K562 (cell line): ENCODE measurements around the gene TOR1AIP2. TPM values are rescaled to one million over a fixed set of nuclear protein-coding genes. Genes with fewer than 3 reads are reported as not detected.

Source experiments
- ATAC-seq: fragments of 200-7000 bp; cut with Tn5 transposase; 3 replicates; pipeline ENCODE4 v1.9.1; 2020; ENCODE audit warnings: moderate library complexity
- BruUV-seq: library from RNA; stranded (reverse); fragments of 400-500 nt; replicated peaks from 2 replicates; lab custom pipeline; 2021; lab: Mats Ljungman, UMichigan
- CTCF ChIA-PET: fragments of 300-600 bp; formaldehyde crosslinking; extraction: SDS; loops from one replicate; lab custom pipeline; 2021; ENCODE audit warnings: low intra/inter-chr PET ratio; lab: Yijun Ruan, JAX
- POLR2A ChIA-PET: fragments of 300-600, 350-650 bp; sonication (Branson Sonifier 250); formaldehyde crosslinking; extraction: SDS; loops from one replicate; lab custom pipeline; 2021; ENCODE audit warnings: antibody characterized with exemption, inconsistent platforms; lab: Yijun Ruan, JAX
- DNase-seq, 4 experiments: peaks; one replicate each; pipeline versions ENCODE4 v3.0.0 to v3.0.0-alpha.2; 2011 to 2018; ENCODE audit warnings: low spot score in 3 of 4, mixed read lengths in 3 of 4; ENCODE audit errors: extremely low read depth in 1 of 4
- FAIRE-seq: peaks from 2 replicates; lab custom pipeline; 2011; peaks lifted over from hg19 to GRCh38; lab: Jason Lieb, UNC
- H2AFZ ChIP-seq: 2 replicates; pipeline ENCODE4 v1.6.0; 2011; ENCODE audit warnings: low read depth, low read length, control low read depth, inconsistent platforms
- H3K27ac ChIP-seq: fragments of 200-600 bp; 3 replicates; pipeline ENCODE4 v1.8.0; 2011; ENCODE audit warnings: low read depth, mild to moderate bottlenecking, control low read depth, inconsistent platforms, low read length, moderate library complexity, mixed read lengths; ENCODE audit errors: extremely low read depth
- H3K27me3 ChIP-seq, 2 experiments: fragments of 300-600 bp in 1 of 2; 2 replicates in 1 of 2; 3 replicates in 1 of 2; pipeline versions ENCODE4 v1.6.0 to v1.8.0; 2011; ENCODE audit warnings: inconsistent platforms in 2 of 2, low read length in 2 of 2, mild to moderate bottlenecking in 1 of 2, mixed read lengths in 1 of 2, moderate library complexity in 1 of 2; ENCODE audit not compliant: control insufficient read depth in 2 of 2, insufficient read depth in 2 of 2
- H3K36me3 ChIP-seq: fragments of 300-600 bp; 3 replicates; pipeline ENCODE4 v1.8.0; 2011; ENCODE audit warnings: mild to moderate bottlenecking, low read length, inconsistent platforms; ENCODE audit not compliant: control insufficient read depth, insufficient read depth
- H3K4me1 ChIP-seq, 2 experiments: fragments of 200-600 bp in 1 of 2; replicated peaks in 1 of 2; 2 replicates in 1 of 2; 3 replicates in 1 of 2; pipeline versions ENCODE4 v1.5.1 to v1.8.0; 2011; ENCODE audit warnings: inconsistent platforms in 2 of 2, low read length in 2 of 2, mild to moderate bottlenecking in 1 of 2, mixed read lengths in 1 of 2, moderate library complexity in 1 of 2; ENCODE audit not compliant: control insufficient read depth in 2 of 2, insufficient read depth in 2 of 2
- H3K4me2 ChIP-seq: 2 replicates; pipeline ENCODE4 v1.6.1; 2011; ENCODE audit warnings: low read length, control low read depth, inconsistent platforms, mixed read lengths; ENCODE audit not compliant: insufficient read depth
- H3K4me3 ChIP-seq: fragments of 200-600 bp; sonication (generic), shearing (Covaris generic); 2 replicates; pipeline ENCODE4 v1.5.1; 2016; ENCODE audit warnings: control low read depth, inconsistent platforms
- H3K79me2 ChIP-seq: fragments of 200-600 bp; 3 replicates; pipeline ENCODE4 v1.8.0; 2011; ENCODE audit warnings: low read length, inconsistent platforms; ENCODE audit not compliant: control insufficient read depth, insufficient read depth
- H3K9ac ChIP-seq, 2 experiments: 2 replicates each; pipeline versions ENCODE4 v1.6.0 to v1.6.1; 2011; ENCODE audit warnings: low read depth in 2 of 2, low read length in 2 of 2, control low read depth in 1 of 2, inconsistent platforms in 1 of 2, mild to moderate bottlenecking in 1 of 2, mixed read lengths in 1 of 2; ENCODE audit not compliant: insufficient read depth in 1 of 2
- H3K9me1 ChIP-seq: one replicate; pipeline ENCODE4 v1.6.0; 2011; ENCODE audit warnings: inconsistent platforms, mild to moderate bottlenecking, low read length, moderate library complexity; ENCODE audit not compliant: control insufficient read depth, insufficient read depth
- H3K9me3 ChIP-seq: replicated peaks from 2 replicates; pipeline ENCODE4 v1.5.1; 2011; ENCODE audit warnings: low read depth, low read length, inconsistent platforms; ENCODE audit not compliant: control insufficient read depth, insufficient read depth
- H4K20me1 ChIP-seq: replicated peaks from 2 replicates; pipeline ENCODE4 v1.6.1; 2011; ENCODE audit warnings: low read length, inconsistent platforms, mixed read lengths; ENCODE audit not compliant: control insufficient read depth, insufficient read depth
- CHD2 ChIP-seq: IDR thresholded peaks from 2 replicates; pipeline ENCODE4 v1.6.1; 2011; ENCODE audit warnings: low read depth, low read length
- CHD4 ChIP-seq: fragments of 200-600 bp; sonication (generic); IDR thresholded peaks from 3 replicates; pipeline ENCODE4 v1.6.1; 2012; ENCODE audit warnings: low read depth, mild to moderate bottlenecking, mixed read lengths, low read length, inconsistent platforms; ENCODE audit not compliant: insufficient read depth, insufficient replicate concordance, poor library complexity, severe bottlenecking
- KLF13 ChIP-seq: fragments of 450-650 bp; IDR thresholded peaks from 2 replicates; pipeline ENCODE4 v1.6.1; 2016; ENCODE audit warnings: missing genetic modification characterization, low read depth, mild to moderate bottlenecking, missing compliant biosample characterization, moderate library complexity, borderline replicate concordance
- MAFF ChIP-seq: IDR thresholded peaks from 2 replicates; pipeline ENCODE4 v1.6.1; 2012; ENCODE audit warnings: low read length, improper control_type of control experiment
- MYNN ChIP-seq, 2 experiments: sonication (generic); formaldehyde crosslinking in 1 of 2; IDR thresholded peaks; 2 replicates each; pipeline versions ENCODE4 v1.5.0 to v1.6.1; 2016 to 2020; ENCODE audit warnings: antibody characterized with exemption in 1 of 2, missing genetic modification reagents in 1 of 2
- U2AF2 ChIP-seq: fragments of 200-400 bp; formaldehyde crosslinking; optimal IDR thresholded peaks from 2 replicates; pipeline ENCODE3; 2017; ENCODE audit warnings: low read depth, mild to moderate bottlenecking, low read length
- ZC3H8 ChIP-seq: fragments of 450-650 bp; IDR thresholded peaks from 2 replicates; pipeline ENCODE4 v1.6.1; 2017
- ZNF184 ChIP-seq: sonication (generic); formaldehyde crosslinking; IDR thresholded peaks from 2 replicates; pipeline ENCODE4 v1.5.0; 2020; ENCODE audit warnings: missing genetic modification reagents
- ZNF778 ChIP-seq: fragments of 450-650 bp; formaldehyde crosslinking; IDR thresholded peaks from 2 replicates; pipeline ENCODE4 v1.4.0; 2020; ENCODE audit warnings: mild to moderate bottlenecking, moderate library complexity
- WGBS: fragments of 100-300 bp; shearing (Covaris generic); methylation state at CpG from one replicate; pipeline ENCODE4 v1.1.6; 2016; ENCODE audit warnings: low coverage, mixed read lengths; ENCODE audit not compliant: insufficient coverage; ENCODE audit errors: missing lambda C conversion rate; 5-methylcytosine and 5-hydroxymethylcytosine counted together
- in situ Hi-C: fragments of 300-500 bp; cut with MboI; formaldehyde crosslinking; loops from 4 replicates; pipeline ENCODE4 v1.15.0; 2018; ENCODE audit warnings: inconsistent platforms, mixed read lengths
- intact Hi-C: fragments of 100-400 bp; cut with micrococcal nuclease; formaldehyde crosslinking; loops from 2 replicates; pipeline ENCODE4 v1.14.2; 2022
- polyA plus RNA-seq, 8 experiments: library from polyadenylated mRNA; depleted of rRNA in 4 of 8; stranded (reverse) in 5 of 8; unstranded in 3 of 8; fragments of >200 nt; fragmentation: Nextera tagmentation in 2 of 8; fragmentation: Illumina TruSeq in 1 of 8; extraction: Ambion mirVana in 2 of 8; extraction: Trizol in 1 of 8; gene quantifications; 2 replicates each; pipeline versions ENCODE4 v1.2.1 to v1.2.3, GENCODE V29; 2011 to 2014; ENCODE audit warnings: inconsistent platforms in 1 of 8, missing spikeins in 1 of 8
- total RNA-seq, 7 experiments: library from RNA; depleted of rRNA in 6 of 7; stranded (reverse); fragments of >200 nt in 6 of 7; fragmentation: Illumina TruSeq in 2 of 7; extraction: Trizol in 2 of 7; gene quantifications; 2 replicates each; pipeline versions ENCODE4 v1.2.1 to v1.2.3, GENCODE V29; 2011 to 2021; ENCODE audit warnings: low replicate concordance in 1 of 7
- TF ChIP-seq, protein P1 (sequence below): fragments of 450-650 bp; IDR thresholded peaks from 2 replicates; pipeline ENCODE4 v1.6.1; 2016; ENCODE audit warnings: mild to moderate bottlenecking
- TF ChIP-seq, protein P2 (sequence below), 2 experiments: fragments of 450-650 bp; IDR thresholded peaks; 2 replicates each; pipeline ENCODE4 v1.6.1; 2018; ENCODE audit warnings: mild to moderate bottlenecking in 2 of 2, low read depth in 1 of 2; ENCODE audit not compliant: partially characterized antibody in 2 of 2

The TOR1AIP2 gene
- total and polyA plus RNA-seq, 9 of the 15 experiments (the other 6 are each of a cell fraction or from before 2014, with no cell fraction given), result 16.7 to 122 (median 41.4) TPM

DNA sequence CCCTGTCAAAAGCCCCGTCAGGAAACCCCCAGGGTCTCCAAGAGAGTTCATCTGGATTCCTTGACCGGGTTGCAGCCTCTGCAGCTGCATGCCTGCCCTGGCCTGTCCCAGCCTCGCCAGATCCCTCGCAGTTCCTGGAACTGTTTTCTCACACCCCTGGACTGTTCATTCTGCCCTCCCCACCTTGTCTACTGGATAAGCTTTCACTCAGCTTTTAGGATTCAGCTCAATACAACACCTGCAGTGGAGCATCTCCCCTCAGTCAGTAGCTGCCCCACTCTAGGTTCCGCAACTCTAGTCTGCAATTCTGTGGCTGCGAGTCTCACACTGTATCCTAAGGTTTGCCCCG, 67.3 kb downstream of the TOR1AIP2 start:
- FAIRE-seq, result no peak
- CTCF ChIA-PET, result interaction anchor here (0.6 to 2.4 kb wide), 6 partner anchors 104 to 1268 kb away, joined by 3 to 22 read pairs (median 5); no protein-coding TSS in a partner anchor
- Histone ChIP-seq H3K36me3 (no peaks in the 10 kb centered on the region), H3K27ac (no peak overlapping the region), H3K79me2 (no peaks in the 10 kb centered on the region), H3K9me1 (no peaks in the 10 kb centered on the region), H4K20me1 (peaks cover 13% of the 10 kb centered on the region), H3K9me3 (no peaks in the 10 kb centered on the region), H3K4me1 (peaks cover 0 to 18% of the 10 kb centered on the region in 2 experiments; a peak in 4 of 5 replicates), H3K27me3 (peaks cover 50 to 83% of the 10 kb centered on the region in 2 experiments), H3K9ac (no peak overlapping the region), H3K4me3 (no peak overlapping the region), H2AFZ (no peak overlapping the region), H3K4me2 (no peak overlapping the region)
- DNase-seq, result no peak
- WGBS, result 4% methylated on average over 7 of the region's 7 CpGs
- TF ChIP-seq ZNF184, result no peak
- no peak for TF ChIP-seq ZNF778 (CRISPR knock-in tag)
- TF ChIP-seq, protein P1, sequence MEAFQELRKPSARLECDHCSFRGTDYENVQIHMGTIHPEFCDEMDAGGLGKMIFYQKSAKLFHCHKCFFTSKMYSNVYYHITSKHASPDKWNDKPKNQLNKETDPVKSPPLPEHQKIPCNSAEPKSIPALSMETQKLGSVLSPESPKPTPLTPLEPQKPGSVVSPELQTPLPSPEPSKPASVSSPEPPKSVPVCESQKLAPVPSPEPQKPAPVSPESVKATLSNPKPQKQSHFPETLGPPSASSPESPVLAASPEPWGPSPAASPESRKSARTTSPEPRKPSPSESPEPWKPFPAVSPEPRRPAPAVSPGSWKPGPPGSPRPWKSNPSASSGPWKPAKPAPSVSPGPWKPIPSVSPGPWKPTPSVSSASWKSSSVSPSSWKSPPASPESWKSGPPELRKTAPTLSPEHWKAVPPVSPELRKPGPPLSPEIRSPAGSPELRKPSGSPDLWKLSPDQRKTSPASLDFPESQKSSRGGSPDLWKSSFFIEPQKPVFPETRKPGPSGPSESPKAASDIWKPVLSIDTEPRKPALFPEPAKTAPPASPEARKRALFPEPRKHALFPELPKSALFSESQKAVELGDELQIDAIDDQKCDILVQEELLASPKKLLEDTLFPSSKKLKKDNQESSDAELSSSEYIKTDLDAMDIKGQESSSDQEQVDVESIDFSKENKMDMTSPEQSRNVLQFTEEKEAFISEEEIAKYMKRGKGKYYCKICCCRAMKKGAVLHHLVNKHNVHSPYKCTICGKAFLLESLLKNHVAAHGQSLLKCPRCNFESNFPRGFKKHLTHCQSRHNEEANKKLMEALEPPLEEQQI, result no peak
- TF ChIP-seq ZC3H8, result no peak
- no peak for TF ChIP-seq KLF13 (tag)
- TF ChIP-seq CHD2, result no peak
- no peak for TF ChIP-seq CHD4
- no peak for TF ChIP-seq MYNN (IDR thresholded peaks at IDR 0.05)
- no peak for TF ChIP-seq MYNN (CRISPR knock-in tag; IDR thresholded peaks at IDR 0.05)
- TF ChIP-seq, protein P2, sequence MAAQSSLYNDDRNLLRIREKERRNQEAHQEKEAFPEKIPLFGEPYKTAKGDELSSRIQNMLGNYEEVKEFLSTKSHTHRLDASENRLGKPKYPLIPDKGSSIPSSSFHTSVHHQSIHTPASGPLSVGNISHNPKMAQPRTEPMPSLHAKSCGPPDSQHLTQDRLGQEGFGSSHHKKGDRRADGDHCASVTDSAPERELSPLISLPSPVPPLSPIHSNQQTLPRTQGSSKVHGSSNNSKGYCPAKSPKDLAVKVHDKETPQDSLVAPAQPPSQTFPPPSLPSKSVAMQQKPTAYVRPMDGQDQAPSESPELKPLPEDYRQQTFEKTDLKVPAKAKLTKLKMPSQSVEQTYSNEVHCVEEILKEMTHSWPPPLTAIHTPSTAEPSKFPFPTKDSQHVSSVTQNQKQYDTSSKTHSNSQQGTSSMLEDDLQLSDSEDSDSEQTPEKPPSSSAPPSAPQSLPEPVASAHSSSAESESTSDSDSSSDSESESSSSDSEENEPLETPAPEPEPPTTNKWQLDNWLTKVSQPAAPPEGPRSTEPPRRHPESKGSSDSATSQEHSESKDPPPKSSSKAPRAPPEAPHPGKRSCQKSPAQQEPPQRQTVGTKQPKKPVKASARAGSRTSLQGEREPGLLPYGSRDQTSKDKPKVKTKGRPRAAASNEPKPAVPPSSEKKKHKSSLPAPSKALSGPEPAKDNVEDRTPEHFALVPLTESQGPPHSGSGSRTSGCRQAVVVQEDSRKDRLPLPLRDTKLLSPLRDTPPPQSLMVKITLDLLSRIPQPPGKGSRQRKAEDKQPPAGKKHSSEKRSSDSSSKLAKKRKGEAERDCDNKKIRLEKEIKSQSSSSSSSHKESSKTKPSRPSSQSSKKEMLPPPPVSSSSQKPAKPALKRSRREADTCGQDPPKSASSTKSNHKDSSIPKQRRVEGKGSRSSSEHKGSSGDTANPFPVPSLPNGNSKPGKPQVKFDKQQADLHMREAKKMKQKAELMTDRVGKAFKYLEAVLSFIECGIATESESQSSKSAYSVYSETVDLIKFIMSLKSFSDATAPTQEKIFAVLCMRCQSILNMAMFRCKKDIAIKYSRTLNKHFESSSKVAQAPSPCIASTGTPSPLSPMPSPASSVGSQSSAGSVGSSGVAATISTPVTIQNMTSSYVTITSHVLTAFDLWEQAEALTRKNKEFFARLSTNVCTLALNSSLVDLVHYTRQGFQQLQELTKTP (IDR thresholded peaks at IDR 0.05; ENCODE audit: low read depth in 1 of 2, partially characterized antibody in 2 of 2), result no peak
- TF ChIP-seq MAFF, result no peak
- no peak for TF ChIP-seq U2AF2
- in situ Hi-C loops (no loop called here), intact Hi-C loops (loop anchor here (1.0 to 10.0 kb wide), 6 partner anchors 104 to 1043 kb away; partner anchors contain the start of gene TOR3A)
- ATAC-seq, result no peak
- no TSS peak for BruUV-seq
- POLR2A ChIA-PET, result interaction anchor here (0.6 to 1.6 kb wide), 10 partner anchors 9 to 862 kb away, joined by 3 to 8 read pairs (median 5); no protein-coding TSS in a partner anchor
